ENCODE data around the gene KPNA5. TPM values are rescaled to one million over a fixed set of nuclear protein-coding genes. Genes with fewer than 3 reads are reported as not detected.

The KPNA5 gene
- total RNA-seq, 1 experiment from 2014 or later = 12.0 TPM

GRCh38 chr6:116672306-116672705 lies 8.7 kb upstream of the KPNA5 start:
- Histone ChIP-seq H3K4me1 (peaks cover 1% of the 10 kb centered on the region), H3K9me3 (no peaks in the 10 kb centered on the region), H3K27me3 (replicated peaks; ENCODE audit: control insufficient read depth, insufficient read depth, low read length) (no peaks in the 10 kb centered on the region), H3K36me3 (ENCODE audit: control insufficient read depth, insufficient read depth, low read length) (no peaks in the 10 kb centered on the region), H3K4me3 (ENCODE audit: low read depth, low read length) (no peak overlapping the region)
- Mint-ChIP-seq H3K27me3 (ENCODE audit: insufficient read depth, unreplicated experiment) (peaks cover 2% of the 10 kb centered on the region), H3K27ac (ENCODE audit: unreplicated experiment) (no peak overlapping the region), H3K9me3 (ENCODE audit: unreplicated experiment) (no peaks in the 10 kb centered on the region), H3K4me3 (ENCODE audit: unreplicated experiment) (no peak overlapping the region), H3K36me3 (ENCODE audit: insufficient read depth, unreplicated experiment) (no peaks in the 10 kb centered on the region), H3K4me1 (ENCODE audit: low read depth, unreplicated experiment) (no peaks in the 10 kb centered on the region)
- intact Hi-C loops (cut with micrococcal nuclease; ENCODE audit: unreplicated experiment) = no loop called here
- no peak for TF ChIP-seq CTCF (IDR thresholded peaks at IDR 0.05; ENCODE audit: insufficient read depth in 1 of 2, low read depth in 1 of 2, low read length in 1 of 2, severe bottlenecking in 1 of 2, unreplicated experiment in 1 of 2)
- POLR2A ChIA-PET = no interaction called here
- BruUV-seq (replicated peaks) = no TSS peak
- no peak for DNase-seq
- CTCF ChIA-PET = no interaction called here

GRCh38 chr6:116676021-116676420 lies 5.0 kb upstream of the KPNA5 start:
- POLR2A ChIA-PET = interaction anchor here (0.5 kb wide), 1 partner anchor 301 kb away, joined by 3 read pairs; no protein-coding TSS in a partner anchor
- no TSS peak for BruUV-seq (replicated peaks)
- no peak for TF ChIP-seq CTCF (IDR thresholded peaks at IDR 0.05; ENCODE audit: insufficient read depth in 1 of 2, low read depth in 1 of 2, low read length in 1 of 2, severe bottlenecking in 1 of 2, unreplicated experiment in 1 of 2)
- H3K4me3 ChIP-seq (ENCODE audit: low read depth, low read length) = no peak overlapping the region
- H3K36me3 ChIP-seq (ENCODE audit: control insufficient read depth, insufficient read depth, low read length) = no peaks in the 10 kb centered on the region
- H3K4me1 Mint-ChIP-seq (ENCODE audit: low read depth, unreplicated experiment) = peaks cover 7% of the 10 kb centered on the region
- no peak for DNase-seq
- intact Hi-C loops (cut with micrococcal nuclease; ENCODE audit: unreplicated experiment) = no loop called here
- H3K4me3 Mint-ChIP-seq (ENCODE audit: unreplicated experiment) = no peak overlapping the region
- H3K27ac Mint-ChIP-seq (ENCODE audit: unreplicated experiment) = no peak overlapping the region
- CTCF ChIA-PET = no interaction called here
- no peaks in the 10 kb centered on the region for H3K9me3 Mint-ChIP-seq (ENCODE audit: unreplicated experiment)
- H3K27me3 ChIP-seq (replicated peaks; ENCODE audit: control insufficient read depth, insufficient read depth, low read length) = no peaks in the 10 kb centered on the region
- peaks cover 2% of the 10 kb centered on the region for H3K27me3 Mint-ChIP-seq (ENCODE audit: insufficient read depth, unreplicated experiment)
- H3K9me3 ChIP-seq = no peaks in the 10 kb centered on the region
- H3K4me1 ChIP-seq = no peaks in the 10 kb centered on the region
- peaks cover 3% of the 10 kb centered on the region for H3K36me3 Mint-ChIP-seq (ENCODE audit: insufficient read depth, unreplicated experiment)

- H3K36me3 Mint-ChIP-seq (ENCODE audit: insufficient read depth, unreplicated experiment) = peaks cover 10% of the 10 kb centered on the region
- Histone ChIP-seq H3K4me3 (ENCODE audit: low read depth, low read length) (peak overlapping the region; percentile 69), H3K9me3 (no peaks in the 10 kb centered on the region), H3K4me1 (peaks cover 4% of the 10 kb centered on the region), H3K36me3 (ENCODE audit: control insufficient read depth, insufficient read depth, low read length) (peaks cover 1% of the 10 kb centered on the region; the same call in 1 of the 2 replicates), H3K27me3 (replicated peaks; ENCODE audit: control insufficient read depth, insufficient read depth, low read length) (no peaks in the 10 kb centered on the region)
- no peak for TF ChIP-seq CTCF (IDR thresholded peaks at IDR 0.05; ENCODE audit: insufficient read depth in 1 of 2, low read depth in 1 of 2, low read length in 1 of 2, severe bottlenecking in 1 of 2, unreplicated experiment in 1 of 2)
- ChIA-PET POLR2A (no interaction called here), CTCF (no interaction called here)
- H3K27ac Mint-ChIP-seq (ENCODE audit: unreplicated experiment) = peak overlapping the region; percentile 89
- H3K27me3 Mint-ChIP-seq (ENCODE audit: insufficient read depth, unreplicated experiment) = no peaks in the 10 kb centered on the region
- intact Hi-C loops (cut with micrococcal nuclease; ENCODE audit: unreplicated experiment) = no loop called here
- H3K9me3 Mint-ChIP-seq (ENCODE audit: unreplicated experiment) = no peaks in the 10 kb centered on the region
- DNase-seq = no peak
- peaks cover 7% of the 10 kb centered on the region for H3K4me1 Mint-ChIP-seq (ENCODE audit: low read depth, unreplicated experiment)
- BruUV-seq (replicated peaks) = no TSS peak
- H3K4me3 Mint-ChIP-seq (ENCODE audit: unreplicated experiment) = peak overlapping the region; percentile 83
Observed at GRCh38 chr6:116682334-116682712, 1.3 kb downstream of the KPNA5 start.

Measured in Caco-2 (cell line).